GM12872 (cell line): ENCODE measurements around the gene TMEM72.

Experiments used
- TF ChIP-seq, protein P1 (sequence below): IDR thresholded peaks from 3 replicates; pipeline ENCODE4 v1.5.1; 2011; ENCODE audit warnings: low read depth, mild to moderate bottlenecking, low read length, moderate library complexity; ENCODE audit not compliant: insufficient read depth

Gene TMEM72

GRCh38 chr10:44870031-44870430 is 41.1 kb upstream of the TMEM72 start:
- TF ChIP-seq, protein P1, sequence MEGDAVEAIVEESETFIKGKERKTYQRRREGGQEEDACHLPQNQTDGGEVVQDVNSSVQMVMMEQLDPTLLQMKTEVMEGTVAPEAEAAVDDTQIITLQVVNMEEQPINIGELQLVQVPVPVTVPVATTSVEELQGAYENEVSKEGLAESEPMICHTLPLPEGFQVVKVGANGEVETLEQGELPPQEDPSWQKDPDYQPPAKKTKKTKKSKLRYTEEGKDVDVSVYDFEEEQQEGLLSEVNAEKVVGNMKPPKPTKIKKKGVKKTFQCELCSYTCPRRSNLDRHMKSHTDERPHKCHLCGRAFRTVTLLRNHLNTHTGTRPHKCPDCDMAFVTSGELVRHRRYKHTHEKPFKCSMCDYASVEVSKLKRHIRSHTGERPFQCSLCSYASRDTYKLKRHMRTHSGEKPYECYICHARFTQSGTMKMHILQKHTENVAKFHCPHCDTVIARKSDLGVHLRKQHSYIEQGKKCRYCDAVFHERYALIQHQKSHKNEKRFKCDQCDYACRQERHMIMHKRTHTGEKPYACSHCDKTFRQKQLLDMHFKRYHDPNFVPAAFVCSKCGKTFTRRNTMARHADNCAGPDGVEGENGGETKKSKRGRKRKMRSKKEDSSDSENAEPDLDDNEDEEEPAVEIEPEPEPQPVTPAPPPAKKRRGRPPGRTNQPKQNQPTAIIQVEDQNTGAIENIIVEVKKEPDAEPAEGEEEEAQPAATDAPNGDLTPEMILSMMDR, result no peak

- TF ChIP-seq, protein P1, result no peak
These were observed 38.0 kb upstream of the TMEM72 start for GRCh38 chr10:44873160-44873559.

DNA sequence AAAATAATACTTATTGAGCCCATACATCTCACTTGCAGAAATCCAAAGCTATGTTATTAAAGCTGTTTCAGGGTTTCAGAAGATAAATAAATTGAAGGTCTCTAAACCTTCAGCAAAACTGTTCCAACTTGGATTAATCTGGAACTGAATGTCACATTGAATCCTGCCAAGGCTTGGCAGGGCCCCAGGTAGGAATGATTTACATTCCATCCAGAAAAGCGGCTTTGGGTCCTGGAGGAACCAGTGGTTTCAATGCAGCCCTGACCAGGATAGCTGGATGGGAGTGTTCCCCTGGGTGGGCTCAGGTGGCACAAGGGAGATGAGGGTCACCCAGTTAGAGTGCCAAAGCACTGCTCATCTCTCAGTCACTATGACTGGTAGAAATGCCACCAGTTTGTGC is 37.0 kb upstream of the TMEM72 start:
- TF ChIP-seq, protein P1, result no peak

DNA sequence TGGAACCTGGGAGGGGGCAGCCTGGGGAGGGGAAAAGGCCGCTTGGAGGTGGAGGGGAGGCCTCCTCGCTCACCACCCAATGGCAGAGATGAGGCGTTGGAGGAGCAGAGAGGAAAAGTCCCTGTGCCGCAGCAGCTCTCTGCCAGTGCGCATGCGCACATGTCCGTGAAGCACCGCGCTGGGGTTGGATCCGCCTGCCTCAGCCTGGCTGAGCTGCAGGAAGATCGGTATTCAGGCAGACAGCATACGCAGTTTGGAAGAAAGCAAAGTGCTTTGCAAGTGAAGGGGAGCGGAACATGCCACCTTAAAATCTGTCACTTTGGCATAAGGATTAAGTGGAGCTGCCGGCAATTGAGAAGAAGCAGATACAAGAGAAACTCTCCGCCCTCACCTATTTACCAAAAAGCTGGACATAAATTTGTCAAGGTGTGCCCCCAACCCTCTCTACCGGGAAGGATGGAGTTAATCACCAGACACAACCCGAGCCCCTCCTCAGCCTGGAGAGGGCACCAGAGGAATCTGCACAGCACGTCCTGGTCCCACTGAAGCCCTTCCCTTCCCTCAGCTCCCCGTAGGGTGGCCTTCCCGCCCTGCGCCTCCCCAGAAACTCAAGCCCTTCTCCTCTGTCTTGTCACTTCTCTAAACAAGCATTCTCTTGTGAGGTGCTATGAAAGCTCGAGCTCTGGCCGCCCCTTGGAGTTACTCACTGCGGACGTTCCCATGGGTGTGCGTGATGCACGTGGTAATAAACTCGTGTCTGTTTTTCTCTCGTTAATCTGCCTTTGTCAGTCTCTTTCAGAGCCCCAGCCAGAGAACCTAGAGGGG is 32.2 kb upstream of the TMEM72 start:
- TF ChIP-seq, protein P1, result no peak

- TF ChIP-seq, protein P1, result no peak
These were observed 31.6 kb upstream of the TMEM72 start for GRCh38 chr10:44879531-44879899.

GRCh38 chr10:44880090-44880715 is 30.9 kb upstream of the TMEM72 start:
- TF ChIP-seq, protein P1, result no peak

DNA sequence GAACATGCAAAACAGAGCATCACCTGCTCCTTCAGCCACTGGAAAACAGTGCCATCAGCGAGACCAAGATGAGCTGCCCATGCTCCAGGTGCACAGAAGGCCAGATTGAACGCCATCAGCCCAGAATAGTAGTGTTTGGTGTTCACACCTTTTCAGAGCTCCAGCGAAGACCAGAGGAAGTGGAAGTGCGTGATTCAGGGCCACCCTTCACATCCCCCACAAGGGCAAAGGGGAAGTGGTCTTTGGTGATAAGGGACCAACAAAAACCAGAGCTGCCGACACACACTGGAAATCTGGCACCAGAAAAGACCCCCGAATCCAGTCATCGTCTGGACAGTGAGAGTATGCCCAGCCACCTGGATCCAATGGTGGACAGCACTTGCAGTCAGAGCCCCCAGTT is 29.5 kb upstream of the TMEM72 start:
- TF ChIP-seq, protein P1, result no peak
